CD4-positive, alpha-beta T cell treated with Interferon alpha-2 for 1 hour (primary cell): Measurements from ENCODE around the gene KIZ.
"Not testable (repeated sequence)": the region's sequence is repeated elsewhere in the genome, so short reads cannot be mapped to it uniquely, and the experiment has no call there.

Experiments used
- DNase-seq, 2 donors: peaks; one replicate each; pipeline ENCODE4 v3.0.0-alpha.2; 2020 to 2022

The KIZ gene

DNA sequence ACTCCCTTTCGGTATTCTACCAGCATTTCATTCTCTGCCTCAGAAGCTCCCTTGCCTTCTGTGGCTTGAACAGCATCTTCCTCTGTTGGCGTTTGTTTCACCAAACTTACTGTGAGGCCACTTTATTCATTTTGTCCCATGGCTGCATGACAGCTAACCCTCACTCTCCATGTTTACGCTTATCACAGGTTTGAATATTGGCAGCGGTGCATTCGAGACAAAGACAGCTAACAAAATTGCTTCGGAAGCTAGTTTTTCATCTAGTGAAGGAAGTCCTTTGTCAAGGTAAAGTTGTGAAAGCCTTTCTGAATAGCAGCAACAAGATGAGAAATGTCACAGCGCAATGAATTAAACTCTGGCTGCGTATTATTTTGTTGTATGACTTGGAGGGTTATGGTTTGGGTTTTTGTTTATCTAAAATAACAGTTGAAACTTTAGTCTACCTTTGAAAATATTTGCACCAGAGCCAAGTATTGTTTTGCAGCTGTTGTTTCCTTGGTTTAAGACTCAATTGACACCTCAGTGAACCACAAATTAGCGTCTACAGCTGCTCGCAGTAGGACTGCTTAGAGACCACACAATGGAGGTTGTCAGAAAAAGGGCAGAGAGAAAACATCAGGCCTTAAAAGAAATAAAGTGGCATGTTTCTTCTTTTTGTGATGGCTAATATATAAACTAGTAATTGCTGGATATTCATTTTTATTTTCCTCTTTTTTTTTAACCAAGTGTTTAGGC lies 106.8 kb downstream of the KIZ start:
- no peak for DNase-seq

DNA sequence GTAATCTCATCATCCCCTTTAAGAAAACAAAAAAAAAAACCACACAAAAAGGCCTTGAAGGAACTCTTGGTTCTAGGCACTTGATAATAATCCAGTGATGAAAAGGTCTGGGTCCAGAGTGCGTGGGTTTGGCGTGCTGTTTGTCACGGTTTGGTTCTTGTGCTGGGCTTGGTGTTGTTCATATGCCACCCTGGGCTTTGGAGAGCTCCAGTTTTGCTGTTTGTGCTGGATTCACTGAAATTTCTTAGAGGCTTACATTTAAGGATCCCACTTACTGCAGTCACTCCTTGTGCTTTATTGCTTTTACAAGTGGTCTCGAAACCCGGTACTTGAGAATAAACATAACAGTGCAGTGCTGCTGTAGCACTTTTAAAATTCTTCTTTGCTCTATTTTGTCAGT lies 108.4 kb downstream of the KIZ start:
- DNase-seq, result no peak

DNA sequence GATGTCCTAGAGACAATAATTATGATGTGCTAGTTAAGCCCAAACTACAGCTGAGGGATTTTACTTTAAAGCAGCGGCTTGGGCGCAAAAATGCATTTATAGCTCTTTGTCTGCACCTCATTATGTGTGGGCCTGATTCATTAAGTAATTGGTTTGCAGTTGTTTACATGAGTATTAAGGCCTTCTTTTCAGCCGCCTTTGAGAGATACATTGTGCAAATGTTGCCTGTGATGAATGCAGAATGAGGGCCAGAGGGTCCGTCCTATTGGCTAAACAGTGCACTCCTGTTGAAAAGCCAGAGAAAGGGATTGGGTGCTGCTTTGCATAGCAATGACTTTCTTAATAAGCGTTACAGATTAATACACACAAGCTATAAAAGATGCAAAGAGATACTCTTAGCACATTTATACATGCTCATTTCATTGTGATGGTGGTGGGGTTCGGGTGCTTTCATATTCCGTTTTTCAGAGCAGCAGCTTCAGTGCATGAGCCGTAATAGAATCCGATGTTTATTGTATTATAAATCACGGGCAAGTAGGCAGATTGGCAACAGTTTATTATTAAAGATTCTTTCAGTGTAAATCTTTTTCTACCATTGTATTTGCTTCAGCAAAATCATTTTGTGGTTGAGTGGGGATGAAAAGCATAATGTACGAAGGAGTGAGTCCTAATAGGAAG lies 109.1 kb downstream of the KIZ start:
- DNase-seq, result no peak

DNA sequence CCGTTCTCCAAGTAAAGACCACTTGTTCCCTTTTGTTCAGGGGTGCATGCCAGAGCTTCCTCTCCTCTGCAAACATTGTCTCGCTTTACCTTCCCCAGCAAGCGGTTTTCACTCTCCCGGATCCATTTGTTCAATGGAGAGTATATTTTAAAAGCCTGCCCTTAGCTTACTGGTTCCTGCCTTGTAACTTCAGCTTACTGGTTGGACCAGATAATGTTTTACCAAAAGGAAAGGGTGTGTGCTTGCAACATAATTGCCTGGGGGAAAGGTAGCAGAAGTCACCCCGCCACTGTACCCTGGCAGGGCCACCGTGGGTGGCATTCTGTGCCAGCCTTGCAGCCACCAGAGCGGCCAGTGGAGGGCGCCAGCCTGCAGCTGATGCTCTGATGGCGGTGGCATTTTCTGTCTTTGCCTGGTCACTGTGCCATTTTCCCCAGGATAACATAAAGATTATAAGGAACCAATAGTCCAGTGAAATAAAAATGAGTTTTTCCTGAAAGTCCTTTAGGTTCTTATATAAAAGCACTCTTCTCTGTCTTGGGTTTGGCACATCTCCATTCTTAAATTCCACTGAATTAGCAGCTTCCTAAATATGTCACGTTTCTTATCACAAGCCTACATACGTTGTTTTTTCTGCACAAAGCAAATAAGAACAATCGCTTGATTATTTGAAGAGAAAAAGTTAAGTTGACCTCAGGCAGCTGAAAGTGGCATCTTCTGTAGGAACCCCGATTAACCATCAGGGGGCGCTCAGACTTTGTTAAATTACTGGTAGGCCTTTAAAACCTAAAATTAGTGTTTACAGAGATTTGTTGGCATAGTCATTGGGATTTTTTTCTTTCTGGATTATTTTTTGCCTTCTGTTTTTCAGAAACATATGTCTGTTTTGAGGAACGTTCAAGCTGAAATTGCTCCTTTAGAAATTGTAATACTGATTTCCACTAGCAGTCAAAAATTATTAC lies 109.9 kb downstream of the KIZ start:
- peak; percentile 54 to 72 for DNase-seq

DNA sequence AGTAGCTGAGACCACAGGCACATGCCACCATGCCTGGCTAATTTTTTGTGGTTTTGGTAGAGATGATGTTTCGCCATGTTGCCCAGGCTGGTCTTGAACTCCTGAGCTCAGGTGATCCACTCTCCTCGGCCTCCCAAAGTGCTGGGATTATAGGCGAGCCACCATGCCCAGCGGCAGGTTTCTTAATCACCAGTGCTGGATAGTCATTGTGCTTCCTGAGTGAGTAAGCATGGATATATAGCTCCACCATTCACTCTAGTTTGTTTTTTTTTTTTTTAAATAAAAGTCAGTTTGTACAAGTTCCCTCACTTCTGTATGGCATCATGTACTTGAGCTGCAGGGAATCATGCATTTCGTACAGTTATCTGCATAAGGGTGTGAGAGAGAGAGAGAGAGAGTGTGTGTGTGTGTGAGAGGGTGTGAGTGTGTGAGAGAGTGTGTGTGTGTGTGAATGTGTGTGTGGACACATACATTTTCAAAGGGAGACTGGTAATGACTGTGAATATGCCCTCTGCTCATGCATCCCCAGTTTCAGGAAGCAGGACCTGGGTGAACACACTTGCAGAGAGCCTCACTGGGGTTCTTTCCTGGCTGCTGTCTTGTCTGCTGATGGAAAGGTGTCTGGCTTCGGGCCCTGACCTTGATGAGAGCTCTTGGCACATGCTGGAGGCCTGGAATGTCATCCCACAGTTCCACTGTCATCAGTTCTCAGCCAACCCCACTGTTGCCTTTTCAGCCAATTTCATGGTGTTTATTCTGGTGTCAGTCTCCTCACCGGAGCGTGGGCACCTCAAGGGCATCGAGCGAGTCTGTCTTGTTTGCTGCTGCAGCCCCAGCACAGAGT lies 112.3 kb downstream of the KIZ start:
- DNase-seq, result no peak

DNA sequence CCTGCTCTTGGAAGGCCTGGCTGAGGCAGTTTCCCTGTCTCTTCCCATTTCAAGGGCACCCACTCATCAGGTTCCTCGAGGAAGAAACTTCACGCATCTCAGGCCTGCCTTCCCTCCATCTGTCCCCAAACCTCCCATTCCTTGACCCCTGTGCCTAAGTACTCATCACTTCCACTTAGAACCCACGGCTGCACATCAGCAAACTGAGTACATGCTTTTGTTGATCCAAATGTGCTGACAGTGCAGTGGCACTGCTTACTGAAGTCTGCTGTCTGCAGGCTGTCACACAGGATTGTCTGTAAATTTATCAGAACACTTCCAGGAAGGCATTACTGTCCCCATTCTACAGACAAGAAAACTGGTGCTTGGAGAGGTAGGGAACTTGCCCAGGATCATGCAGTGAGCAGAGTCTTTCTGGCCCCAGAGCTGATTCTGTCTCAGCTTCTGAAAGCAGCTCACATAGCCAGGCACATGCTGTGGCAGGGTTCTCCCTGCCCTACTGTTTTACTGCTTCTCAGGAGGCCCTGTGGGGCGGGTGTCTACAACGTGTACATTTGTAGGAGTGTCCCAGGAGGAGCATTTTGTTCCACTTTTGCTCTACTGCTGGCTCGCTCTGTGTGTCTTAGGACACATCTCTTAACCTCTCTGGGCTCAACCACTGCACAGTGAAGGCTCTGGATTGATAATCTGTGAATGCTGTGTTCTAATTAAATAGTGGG lies 113.1 kb downstream of the KIZ start:
- no peak for DNase-seq

DNA sequence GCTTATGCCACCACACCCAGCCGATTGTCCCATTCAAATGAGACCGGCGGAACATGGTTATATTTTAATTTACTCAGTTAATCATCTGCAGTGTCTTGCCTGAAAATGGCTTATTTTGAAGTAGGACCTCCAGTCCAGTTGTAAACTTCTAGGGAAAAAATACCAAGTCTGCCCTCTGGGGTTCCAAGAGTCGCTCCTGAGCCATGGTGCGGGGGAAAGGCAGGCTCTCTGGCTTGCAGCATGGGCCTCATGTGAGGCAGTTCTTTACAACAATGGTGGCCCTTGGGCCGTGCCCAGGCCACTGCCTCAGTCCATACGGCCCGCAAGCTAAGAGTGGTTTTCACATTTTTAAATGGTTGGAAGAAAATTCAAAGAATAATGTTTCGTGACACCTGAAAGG lies 114.5 kb downstream of the KIZ start:
- no peak for DNase-seq

DNA sequence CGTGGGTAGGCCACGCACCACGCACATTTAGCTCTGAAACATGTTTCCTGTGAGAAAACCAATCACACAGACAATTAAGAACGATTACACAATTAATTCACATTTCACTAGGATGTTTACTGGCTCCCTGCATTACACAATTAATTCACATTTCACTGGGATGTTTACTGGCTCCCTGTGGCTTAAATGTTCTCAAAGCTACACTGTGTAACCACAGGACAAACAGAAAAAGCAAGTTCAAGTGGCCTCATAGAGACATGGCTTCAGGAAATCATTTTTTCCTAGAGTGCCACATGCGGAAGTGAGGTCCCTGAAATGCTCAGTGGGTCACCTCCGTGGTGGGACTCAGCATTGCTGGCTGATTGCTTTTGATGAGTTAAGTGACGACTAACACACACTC lies 115.5 kb downstream of the KIZ start:
- no peak for DNase-seq

DNA sequence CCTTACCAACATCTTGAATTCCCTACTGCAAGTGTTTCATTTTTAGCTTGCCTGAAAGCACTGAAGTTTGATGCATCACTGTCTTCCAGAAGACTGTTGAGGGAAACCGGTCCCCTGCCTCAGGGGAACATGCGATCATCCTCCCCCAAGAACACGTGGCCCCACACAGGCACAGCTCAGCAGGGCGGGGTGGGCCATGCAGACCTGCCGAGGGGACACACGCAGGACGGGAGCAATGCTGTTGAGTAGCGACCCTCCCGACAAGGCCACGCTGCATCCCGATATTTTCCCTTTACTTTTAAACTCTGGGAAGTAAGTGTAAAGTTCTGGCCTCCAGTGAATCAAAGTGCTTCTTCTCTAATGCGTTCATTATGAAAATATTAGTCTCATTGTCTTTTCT lies 117.9 kb downstream of the KIZ start:
- DNase-seq, result no peak

DNA sequence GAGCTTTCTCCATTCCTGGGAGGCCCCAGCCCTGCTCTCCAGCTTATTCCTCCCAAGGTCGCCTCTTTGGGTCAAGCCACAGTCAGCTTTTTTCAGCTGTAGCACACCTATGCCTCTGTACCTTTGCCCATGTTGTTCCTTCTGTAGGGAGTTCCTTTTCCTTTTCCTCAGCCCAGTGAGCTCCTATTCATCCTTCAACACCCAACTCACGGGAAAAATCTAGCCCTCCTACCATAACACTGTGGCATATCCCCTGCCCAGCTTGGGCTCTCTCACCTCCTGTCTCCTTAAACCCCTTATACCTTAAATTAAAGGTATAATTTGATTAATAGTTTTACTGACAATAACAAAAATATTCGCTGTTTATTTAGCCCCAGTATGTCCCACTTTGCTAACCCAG lies 118.9 kb downstream of the KIZ start:
- DNase-seq, result no peak

DNA sequence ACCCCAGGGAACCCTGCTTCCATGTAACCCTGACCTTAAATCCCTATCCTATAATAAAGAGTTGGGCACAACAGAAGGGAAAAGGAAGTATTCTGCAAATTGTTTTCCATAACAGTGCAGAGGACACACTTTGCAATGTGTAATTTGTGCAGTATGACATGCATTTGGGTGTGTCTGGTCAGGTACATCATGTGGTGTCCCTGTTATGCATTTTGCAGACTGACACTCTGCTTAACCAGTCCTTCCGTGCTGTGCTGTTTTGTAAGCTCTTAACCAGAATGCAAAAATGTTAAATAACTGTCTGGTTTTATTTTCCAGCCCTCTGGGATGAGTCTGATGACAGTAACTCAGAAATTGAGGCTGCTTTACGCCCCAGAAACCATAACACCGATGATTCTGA lies 120.3 kb downstream of the KIZ start:
- no peak for DNase-seq

DNA sequence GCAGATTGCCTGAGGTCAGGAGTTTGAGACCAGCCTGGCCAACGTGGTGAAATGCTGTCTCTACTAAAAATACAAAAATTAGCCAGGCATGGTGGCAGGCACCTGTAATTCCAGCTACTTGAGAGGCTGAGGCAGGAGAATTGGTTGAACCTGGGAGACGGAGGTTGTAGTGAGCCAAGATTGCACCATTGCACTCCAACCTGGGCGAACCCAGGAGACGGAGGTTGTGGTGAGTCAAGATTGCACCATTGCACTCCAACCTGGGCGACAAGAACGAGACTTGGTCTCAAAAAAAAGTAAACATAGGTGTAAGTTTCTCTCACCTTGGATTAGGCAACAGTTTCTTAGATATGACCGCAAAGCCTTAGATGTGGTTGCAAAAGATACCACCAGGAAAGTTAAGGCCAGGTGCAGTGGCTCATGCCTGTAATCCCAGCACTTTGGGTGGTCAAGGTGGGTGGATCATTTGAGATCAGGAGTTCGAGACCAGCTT lies 121.8 kb downstream of the KIZ start:
- not testable (repeated sequence) for DNase-seq

DNA sequence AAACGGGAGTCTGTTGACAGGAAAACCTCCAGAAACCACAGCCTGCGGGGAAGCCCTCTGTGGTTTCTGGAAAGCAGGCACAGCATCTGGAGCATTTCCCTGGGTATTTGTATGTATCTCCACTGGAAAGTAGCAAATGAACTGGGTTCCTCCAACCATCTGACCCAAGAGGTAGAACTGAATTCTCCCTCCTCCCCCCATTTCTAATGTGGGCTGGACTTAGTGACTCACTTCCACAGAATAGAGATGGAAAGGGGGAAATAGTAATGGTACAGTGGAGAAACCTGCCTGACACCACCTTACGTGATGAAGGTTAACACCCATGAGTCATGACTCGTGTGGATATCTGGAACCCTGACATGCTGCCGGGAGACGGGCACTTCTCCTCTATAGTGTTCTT lies 125.4 kb downstream of the KIZ start:
- no peak for DNase-seq

DNA sequence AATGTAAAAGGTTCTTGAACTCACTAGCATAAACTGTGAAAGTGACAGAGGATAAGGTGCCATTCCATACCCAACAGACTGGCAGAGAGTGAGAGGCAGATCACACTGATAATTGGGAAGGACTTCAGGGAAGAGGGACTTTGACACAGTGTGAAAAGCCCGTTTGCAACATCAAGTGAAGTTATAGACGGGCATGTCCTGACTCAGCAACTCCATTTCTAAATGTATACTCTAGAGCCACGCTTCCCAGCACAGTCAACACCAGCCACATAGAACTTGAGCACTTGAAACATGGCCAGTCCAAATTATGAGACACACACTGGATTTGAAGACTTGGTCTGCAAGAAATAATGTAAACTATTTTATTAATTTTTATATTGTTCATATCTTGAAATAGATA lies 131.3 kb downstream of the KIZ start:
- DNase-seq, result no peak

DNA sequence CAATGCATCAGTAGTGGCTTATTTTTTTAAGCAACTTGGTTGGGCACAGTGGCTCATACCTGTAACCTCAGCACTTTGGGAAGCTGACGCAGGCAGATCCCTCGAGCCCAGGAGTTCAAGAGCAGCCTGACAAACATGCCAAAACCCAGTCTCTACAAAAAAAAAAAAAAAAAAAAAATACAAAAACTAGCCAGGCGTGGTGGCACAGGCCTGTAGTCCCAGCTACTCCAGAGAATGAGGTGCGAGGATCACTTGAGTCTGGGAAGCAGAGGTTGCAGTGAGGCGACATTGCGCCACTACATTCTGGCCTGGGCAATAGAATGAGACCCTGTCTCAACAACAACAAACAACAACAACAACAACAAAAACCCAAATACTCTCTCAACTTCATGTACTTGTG lies 132.5 kb downstream of the KIZ start:
- no peak for DNase-seq

DNA sequence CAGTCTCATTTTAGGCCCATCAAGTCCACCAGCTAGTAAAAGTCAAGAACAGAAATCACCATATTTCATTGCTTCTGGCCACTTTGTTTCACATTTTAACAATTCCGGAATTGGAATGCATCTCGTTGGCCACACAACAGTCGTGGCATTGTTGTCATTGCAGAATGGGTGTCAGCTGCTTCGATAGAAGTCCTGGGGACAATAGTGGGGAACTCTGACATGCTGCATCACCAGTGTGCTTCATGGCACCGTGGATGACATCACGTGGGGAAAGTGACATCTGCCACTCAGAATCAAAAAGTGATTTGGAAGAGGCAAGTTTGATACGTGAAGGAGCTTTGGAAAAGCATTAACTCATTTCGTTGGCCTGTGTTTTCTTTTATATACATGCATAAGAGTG lies 133.5 kb downstream of the KIZ start:
- no peak for DNase-seq

DNA sequence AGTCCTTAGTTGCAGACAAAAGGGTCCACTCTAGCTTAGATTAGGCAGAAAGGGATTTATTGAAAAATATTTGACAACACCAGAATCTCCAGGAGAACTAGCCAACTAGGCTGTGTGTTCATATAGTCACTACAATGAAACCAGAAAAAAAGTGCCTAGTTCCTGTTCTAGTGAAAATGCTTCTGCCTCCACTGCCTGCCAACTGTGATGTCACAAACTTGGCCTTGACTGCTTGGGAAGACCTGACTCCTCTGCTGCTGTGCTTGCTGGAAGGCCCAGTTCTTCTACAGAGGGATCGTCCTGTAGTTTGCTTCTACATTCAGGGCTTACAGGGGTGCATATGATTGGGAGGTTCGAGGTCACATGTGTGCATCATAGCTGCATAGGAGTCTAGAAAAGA lies 136.9 kb downstream of the KIZ start:
- no peak for DNase-seq

DNA sequence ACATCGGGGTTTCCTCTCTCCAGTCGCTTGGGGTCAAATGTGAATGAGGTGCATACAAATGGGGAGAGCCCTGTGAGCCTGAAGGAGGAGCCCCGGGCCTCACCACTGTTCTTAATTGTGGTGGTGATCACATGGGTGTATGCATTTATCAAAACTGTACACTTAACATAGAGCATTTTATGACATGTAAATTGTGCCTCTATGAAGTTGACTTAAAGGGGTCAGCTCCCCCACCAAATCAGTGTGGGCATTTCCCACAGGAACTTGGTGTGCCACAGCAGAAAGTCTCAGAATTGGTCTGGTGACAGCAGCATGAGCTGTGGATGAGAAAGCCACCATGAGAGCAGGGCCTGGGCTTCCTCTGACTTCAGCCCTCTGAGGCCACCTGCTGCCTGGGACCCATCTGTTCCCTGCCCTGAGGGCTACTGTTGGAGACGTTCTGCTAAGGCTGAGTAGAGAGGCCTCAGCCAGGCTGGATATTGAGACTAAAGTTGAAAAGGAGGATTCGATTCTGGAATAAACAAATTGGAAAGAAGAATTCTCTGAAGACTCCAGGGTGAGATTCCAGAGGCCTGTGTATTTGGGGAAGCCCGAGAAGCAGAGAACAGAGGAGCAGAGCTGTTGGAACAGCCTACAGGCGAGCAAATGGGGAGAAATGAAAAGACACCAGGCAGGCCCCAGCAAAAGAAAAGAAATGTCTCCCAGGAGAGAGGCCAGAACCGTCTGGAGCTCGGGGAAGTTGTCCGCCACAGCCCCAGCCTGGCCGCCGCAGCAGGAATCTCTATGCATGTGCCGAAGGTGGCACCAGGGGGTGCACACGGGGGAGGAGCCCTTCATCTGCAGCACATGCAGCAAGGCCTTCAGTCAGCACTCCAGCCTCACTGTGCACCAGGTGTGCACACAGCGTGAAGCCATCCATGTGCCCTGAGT lies 139.6 kb downstream of the KIZ start:
- DNase-seq, result no peak

DNA sequence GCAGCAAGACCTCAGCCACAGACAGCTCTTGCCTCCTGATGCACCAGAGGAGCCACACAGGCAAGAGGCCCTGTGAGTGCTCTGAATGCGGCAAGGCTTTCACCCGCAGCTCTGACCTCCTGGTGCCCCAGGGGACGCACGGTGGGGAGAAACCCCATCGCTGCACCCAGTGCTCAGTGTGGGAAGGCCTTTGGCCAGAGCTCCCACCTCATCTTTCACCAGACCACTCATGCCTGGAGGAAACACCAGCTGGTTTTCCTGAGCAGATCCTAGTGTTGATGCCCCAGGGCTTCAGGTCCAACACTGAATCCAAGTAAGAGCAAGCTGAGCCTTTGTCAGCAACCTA lies 140.3 kb downstream of the KIZ start:
- DNase-seq, result no peak

DNA sequence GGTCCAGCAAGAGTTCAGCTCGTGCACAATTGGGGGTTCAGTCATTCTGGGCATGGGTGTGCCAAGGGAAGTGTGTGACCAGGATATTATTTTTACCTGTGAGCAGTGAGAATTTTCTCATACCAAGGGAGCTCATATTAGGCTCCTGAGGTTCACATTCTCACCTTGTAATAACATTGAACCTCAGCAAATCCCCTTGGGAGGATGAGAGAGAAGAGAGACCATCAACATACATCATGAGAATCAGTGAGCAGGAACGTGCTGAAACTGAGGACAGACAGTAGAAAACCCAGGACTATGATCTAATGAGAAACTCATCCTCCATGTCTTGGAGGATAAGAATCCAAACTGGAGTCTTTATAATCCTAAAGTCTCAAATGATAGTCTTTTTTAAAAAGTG lies 143.9 kb downstream of the KIZ start:
- no peak for DNase-seq

DNA sequence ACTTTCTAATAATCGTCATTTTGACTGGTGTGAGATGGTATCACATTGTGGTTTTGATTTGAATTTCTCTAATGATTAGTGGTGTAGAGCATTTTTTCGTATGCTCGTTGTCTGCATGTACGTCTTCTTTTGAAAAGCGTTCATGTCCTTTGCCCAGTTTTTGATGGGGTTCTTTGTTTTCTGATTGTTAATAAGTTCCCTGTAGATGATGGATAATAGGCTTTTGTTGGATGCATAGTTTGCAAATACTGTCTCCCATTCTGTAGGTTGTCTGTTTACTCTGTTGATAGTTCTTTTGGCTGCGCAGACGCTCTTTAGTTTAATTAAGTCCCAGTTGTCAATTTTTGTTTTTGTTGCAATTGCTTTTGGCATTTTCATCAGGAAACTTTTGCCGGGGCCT lies 144.9 kb downstream of the KIZ start:
- no peak for DNase-seq
